HCT116 (cell line): Measurements from ENCODE around the gene FBN1. TPM values are rescaled to one million over a fixed set of nuclear protein-coding genes. Genes with fewer than 3 reads are reported as not detected.

Experiments
- ATAC-seq: fragments of 200-7000 bp; cut with Tn5 transposase; 2 replicates; pipeline ENCODE4 v1.9.1; 2020; ENCODE audit warnings: mild to moderate bottlenecking, moderate library complexity
- BruUV-seq: library from RNA; stranded (reverse); fragments of 400-500 nt; replicated peaks from 2 replicates; lab custom pipeline; 2021; lab: Mats Ljungman, UMichigan
- CTCF ChIA-PET: fragments of 300-600 bp; sonication (Branson Sonifier 250); formaldehyde crosslinking; loops from one replicate; lab custom pipeline; 2021; ENCODE audit warnings: antibody characterized with exemption; lab: Charles Lee
- POLR2A ChIA-PET: fragments of 300-600, 350-600 bp; sonication (Branson Sonifier 250); formaldehyde crosslinking; loops from one replicate; lab custom pipeline; 2021; ENCODE audit warnings: antibody characterized with exemption; lab: Charles Lee
- RAD21 ChIA-PET, 2 experiments: fragments of 300-600 bp; sonication (Branson Sonifier 250); formaldehyde crosslinking; loops; one replicate each; lab custom pipeline; 2023; ENCODE audit warnings: low total read pairs in 2 of 2; ENCODE audit not compliant: uncharacterized antibody in 2 of 2, unreplicated experiment in 2 of 2, low non-redundant PET in 1 of 2; lab: Charles Lee
- DNase-seq: peaks from one replicate; pipeline ENCODE4 v3.0.0-alpha.2; 2010; ENCODE audit warnings: low read depth, low spot score
- H2AFZ ChIP-seq: fragments of 200-600 bp; shearing (Covaris generic), sonication (generic); 2 replicates; pipeline ENCODE4 v1.6.1; 2017; ENCODE audit warnings: low read depth, mixed run types, mixed read lengths, antibody characterized with exemption, low read length; ENCODE audit not compliant: poor library complexity, severe bottlenecking
- H3K27ac ChIP-seq: 2 replicates; pipeline ENCODE4 v1.5.1; 2012; ENCODE audit warnings: low read depth, low read length
- H3K27me3 ChIP-seq: fragments of 200-600 bp; sonication (generic); 2 replicates; pipeline ENCODE4 v1.6.1; 2016; ENCODE audit warnings: mixed run types, low read length, mixed read lengths; ENCODE audit not compliant: insufficient read depth
- H3K36me3 ChIP-seq, 2 experiments: fragments of 200-500 bp in 1 of 2; fragments of 200-600 bp in 1 of 2; sonication (Bioruptor generic) in 1 of 2; sonication (generic) in 1 of 2; 2 replicates each; pipeline versions ENCODE4 v1.5.1 to v1.6.1; 2014 to 2016; ENCODE audit warnings: low read length in 2 of 2, inconsistent platforms in 1 of 2, mixed read lengths in 1 of 2, mixed run types in 1 of 2; ENCODE audit not compliant: insufficient read depth in 2 of 2, control insufficient read depth in 1 of 2
- H3K4me1 ChIP-seq, 2 experiments: fragments of 200-600 bp in 1 of 2; sonication (generic) in 1 of 2; 2 replicates each; pipeline versions ENCODE4 v1.5.1 to v1.6.1; 2012 to 2017; ENCODE audit warnings: low read length in 2 of 2, inconsistent platforms in 1 of 2, mild to moderate bottlenecking in 1 of 2, mixed read lengths in 1 of 2, mixed run types in 1 of 2, moderate library complexity in 1 of 2; ENCODE audit not compliant: insufficient read depth in 2 of 2, control insufficient read depth in 1 of 2
- H3K4me2 ChIP-seq: fragments of 200-600 bp; sonication (generic); 2 replicates; pipeline ENCODE4 v1.6.1; 2017; ENCODE audit warnings: mixed run types, low read length, mixed read lengths
- H3K4me3 ChIP-seq, 2 experiments: fragments of 200-600 bp in 1 of 2; sonication (generic) in 1 of 2; replicated peaks in 1 of 2; 2 replicates each; pipeline ENCODE4 v1.5.1; 2011 to 2016; ENCODE audit warnings: low read length in 2 of 2, control low read depth in 1 of 2, low read depth in 1 of 2, mild to moderate bottlenecking in 1 of 2, mixed read lengths in 1 of 2, mixed run types in 1 of 2
- H3K79me2 ChIP-seq: fragments of 200-600 bp; sonication (generic); 2 replicates; pipeline ENCODE4 v1.6.1; 2017; ENCODE audit warnings: mild to moderate bottlenecking, mixed run types, low read length, moderate library complexity, mixed read lengths; ENCODE audit not compliant: insufficient read depth
- H3K9ac ChIP-seq: fragments of 200-600 bp; sonication (generic); 2 replicates; pipeline ENCODE4 v1.6.1; 2016; ENCODE audit warnings: low read length, mixed read lengths
- H3K9me2 ChIP-seq: fragments of 200-600 bp; sonication (generic), shearing (Covaris generic); 2 replicates; pipeline ENCODE4 v1.6.1; 2017; ENCODE audit warnings: mixed run types, mild to moderate bottlenecking, moderate library complexity; ENCODE audit not compliant: insufficient read depth
- H3K9me3 ChIP-seq, 2 experiments: fragments of 200-500 bp in 1 of 2; fragments of 200-600 bp in 1 of 2; sonication (Bioruptor generic) in 1 of 2; sonication (generic) in 1 of 2; 2 replicates each; pipeline ENCODE4 v1.6.1; 2014 to 2017; ENCODE audit warnings: low read length in 2 of 2, mixed read lengths in 2 of 2, inconsistent platforms in 1 of 2, low read depth in 1 of 2, mild to moderate bottlenecking in 1 of 2, mixed run types in 1 of 2, moderate library complexity in 1 of 2; ENCODE audit not compliant: control insufficient read depth in 1 of 2, insufficient read depth in 1 of 2
- H4K20me1 ChIP-seq: fragments of 200-600 bp; sonication (generic), shearing (Covaris generic); 2 replicates; pipeline ENCODE4 v1.6.1; 2017; ENCODE audit warnings: mixed run types, mild to moderate bottlenecking, moderate library complexity; ENCODE audit not compliant: insufficient read depth
- CEBPB ChIP-seq: IDR thresholded peaks from 2 replicates; pipeline ENCODE4 v1.6.1; 2012; ENCODE audit warnings: low read depth
- EGR1 ChIP-seq: IDR thresholded peaks from 2 replicates; pipeline ENCODE4 v1.6.1; 2012; ENCODE audit warnings: low read depth
- EZH2 ChIP-seq: fragments of 200-600 bp; sonication (generic); IDR thresholded peaks from 2 replicates; pipeline ENCODE4 v1.6.1; 2017; ENCODE audit warnings: antibody characterized with exemption, mixed run types
- EZH2phosphoT487 ChIP-seq: fragments of 200-600 bp; IDR thresholded peaks from 2 replicates; pipeline ENCODE4 v1.6.1; 2018; ENCODE audit warnings: antibody characterized with exemption, borderline replicate concordance
- JUND ChIP-seq: IDR thresholded peaks from 2 replicates; pipeline ENCODE4 v1.6.1; 2012
- MAX ChIP-seq: IDR thresholded peaks from 2 replicates; pipeline ENCODE4 v1.6.1; 2012
- POLR2A ChIP-seq: IDR thresholded peaks from 2 replicates; pipeline ENCODE4 v1.7.0; 2011; ENCODE audit warnings: borderline replicate concordance; ENCODE audit not compliant: insufficient read depth, insufficient read length; ENCODE audit errors: extremely low read depth
- POLR2AphosphoS5 ChIP-seq: IDR thresholded peaks from 2 replicates; pipeline ENCODE4 v1.6.1; 2011; ENCODE audit warnings: mild to moderate bottlenecking, low read depth, low read length, moderate library complexity
- RAD21 ChIP-seq: IDR thresholded peaks from 2 replicates; pipeline ENCODE4 v1.6.1; 2012; ENCODE audit warnings: low read depth, mild to moderate bottlenecking
- SIN3A ChIP-seq: IDR thresholded peaks from 2 replicates; pipeline ENCODE4 v1.6.1; 2012; ENCODE audit warnings: low read depth
- SP1 ChIP-seq: IDR thresholded peaks from 2 replicates; pipeline ENCODE4 v1.6.1; 2012; ENCODE audit warnings: low read depth
- SRF ChIP-seq: IDR thresholded peaks from 2 replicates; pipeline ENCODE4 v1.6.1; 2012; ENCODE audit warnings: low read depth
- ZNF274 ChIP-seq: fragments of 200-500 bp; sonication (Bioruptor generic); IDR thresholded peaks from 2 replicates; pipeline ENCODE4 v1.6.1; 2014; ENCODE audit warnings: mild to moderate bottlenecking, low read depth, low read length, inconsistent platforms
- intact Hi-C: fragments of 100-400 bp; cut with micrococcal nuclease; formaldehyde crosslinking; loops from 2 replicates; pipeline ENCODE4 v1.10.0; 2022
- total RNA-seq: library from RNA; stranded (reverse); gene quantifications from one replicate; pipeline ENCODE4 v1.2.1, GENCODE V29; 2021; ENCODE audit not compliant: unreplicated experiment
- TF ChIP-seq, protein P1 (sequence below): IDR thresholded peaks from 2 replicates; pipeline ENCODE4 v1.6.1; 2012
- TF ChIP-seq, protein P2 (sequence below), 3 experiments: fragments of 200-600 bp in 1 of 3; sonication (generic) in 1 of 3; IDR thresholded peaks in 2 of 3; conservative IDR thresholded peaks in 1 of 3; 2 replicates each; pipeline ENCODE4 v1.5.1; 2012 to 2017; ENCODE audit warnings: low read depth in 2 of 3, low read length in 2 of 3, antibody characterized with exemption in 1 of 3, borderline replicate concordance in 1 of 3, control low read depth in 1 of 3, mild to moderate bottlenecking in 1 of 3, mixed read lengths in 1 of 3, mixed run types in 1 of 3, moderate library complexity in 1 of 3; ENCODE audit not compliant: insufficient read depth in 1 of 3
- TF ChIP-seq, protein P3 (sequence below): IDR thresholded peaks from 2 replicates; pipeline ENCODE4 v1.6.1; 2012; ENCODE audit warnings: low read depth

Gene FBN1
- total RNA-seq, 1 experiment from 2014 or later, result 1.7 TPM

- intact Hi-C loops, result no loop called here
- ATAC-seq (no peak), DNase-seq (no peak)
- no peak overlapping the region for H2AFZ ChIP-seq
- H3K27ac ChIP-seq, result no peak overlapping the region
- H3K4me2 ChIP-seq, result no peak overlapping the region
- H3K9me3 ChIP-seq, result no peaks in the 10 kb centered on the region
- H4K20me1 ChIP-seq, result no peaks in the 10 kb centered on the region
- no peaks in the 10 kb centered on the region; the same call in 1 of the 2 replicates for H3K9me2 ChIP-seq
- H3K4me3 ChIP-seq, result no peak overlapping the region
- ChIA-PET RAD21 (no interaction called here), POLR2A (no interaction called here), CTCF (no interaction called here)
- H3K79me2 ChIP-seq, result no peaks in the 10 kb centered on the region
- no TSS peak for BruUV-seq
- TF ChIP-seq CEBPB (no peak), POLR2AphosphoS5 (no peak), EGR1 (no peak), SRF (no peak), POLR2A (no peak), JUND (no peak)
- TF ChIP-seq, protein P1, sequence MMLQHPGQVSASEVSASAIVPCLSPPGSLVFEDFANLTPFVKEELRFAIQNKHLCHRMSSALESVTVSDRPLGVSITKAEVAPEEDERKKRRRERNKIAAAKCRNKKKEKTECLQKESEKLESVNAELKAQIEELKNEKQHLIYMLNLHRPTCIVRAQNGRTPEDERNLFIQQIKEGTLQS, result no peak
- TF ChIP-seq, protein P2, sequence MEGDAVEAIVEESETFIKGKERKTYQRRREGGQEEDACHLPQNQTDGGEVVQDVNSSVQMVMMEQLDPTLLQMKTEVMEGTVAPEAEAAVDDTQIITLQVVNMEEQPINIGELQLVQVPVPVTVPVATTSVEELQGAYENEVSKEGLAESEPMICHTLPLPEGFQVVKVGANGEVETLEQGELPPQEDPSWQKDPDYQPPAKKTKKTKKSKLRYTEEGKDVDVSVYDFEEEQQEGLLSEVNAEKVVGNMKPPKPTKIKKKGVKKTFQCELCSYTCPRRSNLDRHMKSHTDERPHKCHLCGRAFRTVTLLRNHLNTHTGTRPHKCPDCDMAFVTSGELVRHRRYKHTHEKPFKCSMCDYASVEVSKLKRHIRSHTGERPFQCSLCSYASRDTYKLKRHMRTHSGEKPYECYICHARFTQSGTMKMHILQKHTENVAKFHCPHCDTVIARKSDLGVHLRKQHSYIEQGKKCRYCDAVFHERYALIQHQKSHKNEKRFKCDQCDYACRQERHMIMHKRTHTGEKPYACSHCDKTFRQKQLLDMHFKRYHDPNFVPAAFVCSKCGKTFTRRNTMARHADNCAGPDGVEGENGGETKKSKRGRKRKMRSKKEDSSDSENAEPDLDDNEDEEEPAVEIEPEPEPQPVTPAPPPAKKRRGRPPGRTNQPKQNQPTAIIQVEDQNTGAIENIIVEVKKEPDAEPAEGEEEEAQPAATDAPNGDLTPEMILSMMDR (IDR thresholded peaks at IDR 0.05 in 2 of 3, conservative IDR thresholded peaks at IDR 0.05 in 1 of 3; ENCODE audit: borderline replicate concordance in 1 of 3, insufficient read depth in 1 of 3, low read depth in 2 of 3, low read length in 2 of 3), result no peak
- no peaks in the 10 kb centered on the region for H3K36me3 ChIP-seq
- no peak overlapping the region for H3K9ac ChIP-seq
- no peaks in the 10 kb centered on the region; a peak in 1 of 4 replicates for H3K4me1 ChIP-seq
- no peaks in the 10 kb centered on the region for H3K27me3 ChIP-seq
These were observed 517 bp downstream of the FBN1 start for GRCh38 chr15:48644827-48645557.

- intact Hi-C loops, result no loop called here
- DNase-seq (no peak), ATAC-seq (no peak)
- no TSS peak for BruUV-seq
- Histone ChIP-seq H3K4me1 (no peaks in the 10 kb centered on the region; a peak in 1 of 4 replicates), H4K20me1 (no peaks in the 10 kb centered on the region), H3K9ac (no peak overlapping the region), H2AFZ (no peak overlapping the region), H3K4me2 (no peak overlapping the region), H3K27ac (no peak overlapping the region), H3K79me2 (no peaks in the 10 kb centered on the region), H3K4me3 (no peak overlapping the region), H3K9me2 (no peaks in the 10 kb centered on the region), H3K27me3 (no peaks in the 10 kb centered on the region), H3K36me3 (no peaks in the 10 kb centered on the region), H3K9me3 (no peaks in the 10 kb centered on the region)
- ChIA-PET RAD21 (no interaction called here), POLR2A (no interaction called here), CTCF (no interaction called here)
- TF ChIP-seq CEBPB (no peak), EZH2phosphoT487 (no peak), MAX (no peak), POLR2A (no peak), SRF (no peak), SP1 (no peak), EZH2 (no peak), SIN3A (no peak), RAD21 (no peak), ZNF274 (no peak)
- TF ChIP-seq, protein P3, sequence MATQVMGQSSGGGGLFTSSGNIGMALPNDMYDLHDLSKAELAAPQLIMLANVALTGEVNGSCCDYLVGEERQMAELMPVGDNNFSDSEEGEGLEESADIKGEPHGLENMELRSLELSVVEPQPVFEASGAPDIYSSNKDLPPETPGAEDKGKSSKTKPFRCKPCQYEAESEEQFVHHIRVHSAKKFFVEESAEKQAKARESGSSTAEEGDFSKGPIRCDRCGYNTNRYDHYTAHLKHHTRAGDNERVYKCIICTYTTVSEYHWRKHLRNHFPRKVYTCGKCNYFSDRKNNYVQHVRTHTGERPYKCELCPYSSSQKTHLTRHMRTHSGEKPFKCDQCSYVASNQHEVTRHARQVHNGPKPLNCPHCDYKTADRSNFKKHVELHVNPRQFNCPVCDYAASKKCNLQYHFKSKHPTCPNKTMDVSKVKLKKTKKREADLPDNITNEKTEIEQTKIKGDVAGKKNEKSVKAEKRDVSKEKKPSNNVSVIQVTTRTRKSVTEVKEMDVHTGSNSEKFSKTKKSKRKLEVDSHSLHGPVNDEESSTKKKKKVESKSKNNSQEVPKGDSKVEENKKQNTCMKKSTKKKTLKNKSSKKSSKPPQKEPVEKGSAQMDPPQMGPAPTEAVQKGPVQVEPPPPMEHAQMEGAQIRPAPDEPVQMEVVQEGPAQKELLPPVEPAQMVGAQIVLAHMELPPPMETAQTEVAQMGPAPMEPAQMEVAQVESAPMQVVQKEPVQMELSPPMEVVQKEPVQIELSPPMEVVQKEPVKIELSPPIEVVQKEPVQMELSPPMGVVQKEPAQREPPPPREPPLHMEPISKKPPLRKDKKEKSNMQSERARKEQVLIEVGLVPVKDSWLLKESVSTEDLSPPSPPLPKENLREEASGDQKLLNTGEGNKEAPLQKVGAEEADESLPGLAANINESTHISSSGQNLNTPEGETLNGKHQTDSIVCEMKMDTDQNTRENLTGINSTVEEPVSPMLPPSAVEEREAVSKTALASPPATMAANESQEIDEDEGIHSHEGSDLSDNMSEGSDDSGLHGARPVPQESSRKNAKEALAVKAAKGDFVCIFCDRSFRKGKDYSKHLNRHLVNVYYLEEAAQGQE, result no peak
These were observed 1.1 kb downstream of the FBN1 start for GRCh38 chr15:48644467-48644826.
